GM23338 (cell line): ENCODE measurements around the gene HTR7. TPM values are rescaled to one million over a fixed set of nuclear protein-coding genes. Genes with fewer than 3 reads are reported as not detected.

Experiments used
- ATAC-seq: fragments of 200-7000 bp; cut with Tn5 transposase; 3 replicates; pipeline ENCODE4 v1.9.1; 2020
- DNase-seq: peaks from one replicate; pipeline ENCODE4 v3.0.0-alpha.2; 2015; ENCODE audit warnings: low spot score
- H2AFZ ChIP-seq: fragments of 200-600 bp; sonication (generic); 2 replicates; pipeline ENCODE4 v1.8.0; 2016; ENCODE audit warnings: antibody characterized with exemption, mild to moderate bottlenecking, moderate library complexity
- H3F3A ChIP-seq: fragments of 200-600 bp; sonication (generic); replicated peaks from 2 replicates; pipeline ENCODE4 v1.8.0; 2017; ENCODE audit warnings: antibody characterized with exemption, mixed run types, low read depth
- H3K27ac ChIP-seq: fragments of 200-600 bp; sonication (generic); 2 replicates; pipeline ENCODE4 v1.6.1; 2016; ENCODE audit warnings: low read depth
- H3K27me3 ChIP-seq: fragments of 200-600 bp; sonication (generic); 2 replicates; pipeline ENCODE4 v1.8.0; 2016; ENCODE audit warnings: mild to moderate bottlenecking, mixed run types, moderate library complexity; ENCODE audit not compliant: insufficient read depth
- H3K36me3 ChIP-seq: fragments of 200-600 bp; sonication (generic); 2 replicates; pipeline ENCODE4 v1.8.0; 2016; ENCODE audit warnings: mild to moderate bottlenecking; ENCODE audit not compliant: insufficient read depth
- H3K4me1 ChIP-seq: fragments of 200-600 bp; sonication (generic); 2 replicates; pipeline ENCODE4 v1.8.0; 2016; ENCODE audit warnings: mild to moderate bottlenecking, moderate library complexity; ENCODE audit not compliant: insufficient read depth
- H3K4me2 ChIP-seq: fragments of 200-600 bp; sonication (generic); 2 replicates; pipeline ENCODE4 v1.7.1; 2017; ENCODE audit warnings: mixed run types
- H3K4me3 ChIP-seq: fragments of 200-600 bp; sonication (generic); 2 replicates; pipeline ENCODE4 v1.6.1; 2016; ENCODE audit warnings: mixed run types
- H3K79me2 ChIP-seq: fragments of 200-600 bp; sonication (generic); replicated peaks from 2 replicates; pipeline ENCODE4 v1.8.0; 2017; ENCODE audit warnings: mild to moderate bottlenecking; ENCODE audit not compliant: insufficient read depth
- H3K9me2 ChIP-seq: fragments of 200-600 bp; sonication (generic); 2 replicates; pipeline ENCODE4 v1.8.0; 2017; ENCODE audit not compliant: insufficient read depth
- H4K20me1 ChIP-seq: fragments of 200-600 bp; sonication (generic); replicated peaks from 2 replicates; pipeline ENCODE4 v1.8.0; 2017; ENCODE audit warnings: mild to moderate bottlenecking; ENCODE audit not compliant: insufficient read depth
- H3K27ac Mint-ChIP-seq: 2 replicates; pipeline ENCODE4 v1.8.0; 2020; ENCODE audit warnings: inconsistent platforms, mild to moderate bottlenecking, moderate library complexity, mixed read lengths
- H3K27me3 Mint-ChIP-seq: 3 replicates; pipeline ENCODE4 v1.8.0; 2022; ENCODE audit warnings: low read depth, mild to moderate bottlenecking, moderate library complexity, mixed read lengths, inconsistent platforms; ENCODE audit not compliant: insufficient read depth, poor library complexity
- H3K36me3 Mint-ChIP-seq: 3 replicates; pipeline ENCODE4 v1.8.0; 2021; ENCODE audit warnings: low read depth, mild to moderate bottlenecking, inconsistent platforms, moderate library complexity, mixed read lengths
- H3K4me1 Mint-ChIP-seq: 3 replicates; pipeline ENCODE4 v1.8.0; 2020; ENCODE audit warnings: mild to moderate bottlenecking, inconsistent platforms, mixed read lengths
- H3K4me3 Mint-ChIP-seq: 3 replicates; pipeline ENCODE4 v1.8.0; 2021; ENCODE audit warnings: moderate library complexity, mild to moderate bottlenecking, inconsistent platforms, mixed read lengths
- H3K9me3 Mint-ChIP-seq: 3 replicates; pipeline ENCODE4 v1.8.0; 2020; ENCODE audit warnings: moderate library complexity, mild to moderate bottlenecking, inconsistent platforms, mixed read lengths
- CREB1 ChIP-seq: fragments of 250-450 bp; sonication (Bioruptor Pico); IDR thresholded peaks from 2 replicates; pipeline ENCODE4 v1.5.0; 2020; ENCODE audit warnings: low read depth, mild to moderate bottlenecking, moderate library complexity
- JUNB ChIP-seq: IDR thresholded peaks from one replicate; pipeline ENCODE4 v1.6.1; 2016; ENCODE audit warnings: antibody characterized with exemption; ENCODE audit not compliant: unreplicated experiment
- POLR2AphosphoS5 ChIP-seq: IDR thresholded peaks from 2 replicates; pipeline ENCODE4 v1.6.1; 2016; ENCODE audit warnings: antibody characterized with exemption, low read depth
- ZNF114 ChIP-seq: fragments of 250-450 bp; sonication (Bioruptor Pico); IDR thresholded peaks from 2 replicates; pipeline ENCODE4 v1.5.0; 2020; ENCODE audit warnings: mild to moderate bottlenecking, moderate library complexity
- ZNF331 ChIP-seq: fragments of 250-450 bp; sonication (Bioruptor Pico); IDR thresholded peaks from 2 replicates; pipeline ENCODE4 v1.5.0; 2020; ENCODE audit warnings: low read depth, mild to moderate bottlenecking, moderate library complexity
- polyA plus RNA-seq: library from polyadenylated mRNA; unstranded; fragments of >200 nt; fragmentation: Nextera tagmentation; extraction: Ambion mirVana; gene quantifications from 2 replicates; pipeline ENCODE4 v1.2.1, GENCODE V29; 2016
- total RNA-seq: library from RNA; depleted of rRNA; stranded (reverse); fragments of >200 nt; shearing (Covaris generic); gene quantifications from 2 replicates; pipeline ENCODE4 v1.2.3, GENCODE V29; 2014
- TF ChIP-seq, protein P1 (sequence below): fragments of 250-450 bp; sonication (Bioruptor Pico); IDR thresholded peaks from 2 replicates; pipeline ENCODE4 v1.5.0; 2020; ENCODE audit warnings: mild to moderate bottlenecking, moderate library complexity
- TF ChIP-seq, protein P2 (sequence below): IDR thresholded peaks from 2 replicates; pipeline ENCODE4 v1.6.1; 2016; ENCODE audit warnings: antibody characterized with exemption

Gene HTR7
- total and polyA plus RNA-seq, 2 experiments from 2014 or later = 7.0 to 42.2 TPM

DNA sequence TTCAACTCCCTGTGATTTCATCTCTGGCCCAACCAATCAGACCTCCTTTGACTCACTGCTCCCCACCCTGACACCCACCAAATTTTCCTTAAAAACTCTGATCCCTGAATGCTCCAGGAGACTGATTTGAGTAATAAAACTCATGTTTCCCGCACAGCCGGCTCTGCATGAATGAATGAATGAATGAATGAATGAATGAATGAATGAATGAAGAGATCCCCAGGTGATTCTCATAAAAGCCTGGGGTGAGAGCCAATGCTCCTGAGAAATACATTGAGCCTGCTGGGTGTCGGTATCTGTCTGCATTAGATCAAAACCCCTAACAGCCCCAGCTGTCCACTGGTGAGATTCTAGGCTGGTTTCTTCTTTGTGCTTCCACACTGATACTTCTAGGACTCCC lies 58.7 kb downstream of the HTR7 start:
- Histone ChIP-seq H4K20me1 (no peaks in the 10 kb centered on the region; the same call in 1 of the 2 replicates), H3K79me2 (peaks cover 96% of the 10 kb centered on the region), H3K27me3 (no peaks in the 10 kb centered on the region), H3K4me3 (no peak overlapping the region), H2AFZ (no peak overlapping the region), H3K27ac (no peak overlapping the region), H3K4me1 (peaks cover 37% of the 10 kb centered on the region), H3K4me2 (no peak overlapping the region), H3K36me3 (no peaks in the 10 kb centered on the region), H3F3A (no peaks in the 10 kb centered on the region), H3K9me2 (peaks cover 11% of the 10 kb centered on the region)
- Mint-ChIP-seq H3K9me3 (peaks cover 48% of the 10 kb centered on the region), H3K27me3 (no peaks in the 10 kb centered on the region), H3K4me3 (no peak overlapping the region), H3K4me1 (peaks cover 24% of the 10 kb centered on the region), H3K27ac (peak overlapping the region; percentile 32; the same call in 1 of the 2 replicates), H3K36me3 (peaks cover 81% of the 10 kb centered on the region)
- DNase-seq (no peak), ATAC-seq (no peak)
- TF ChIP-seq JUNB (no peak), POLR2AphosphoS5 (no peak), CREB1 (CRISPR knock-in tag) (no peak), ZNF114 (CRISPR knock-in tag) (no peak)
- TF ChIP-seq, protein P1, sequence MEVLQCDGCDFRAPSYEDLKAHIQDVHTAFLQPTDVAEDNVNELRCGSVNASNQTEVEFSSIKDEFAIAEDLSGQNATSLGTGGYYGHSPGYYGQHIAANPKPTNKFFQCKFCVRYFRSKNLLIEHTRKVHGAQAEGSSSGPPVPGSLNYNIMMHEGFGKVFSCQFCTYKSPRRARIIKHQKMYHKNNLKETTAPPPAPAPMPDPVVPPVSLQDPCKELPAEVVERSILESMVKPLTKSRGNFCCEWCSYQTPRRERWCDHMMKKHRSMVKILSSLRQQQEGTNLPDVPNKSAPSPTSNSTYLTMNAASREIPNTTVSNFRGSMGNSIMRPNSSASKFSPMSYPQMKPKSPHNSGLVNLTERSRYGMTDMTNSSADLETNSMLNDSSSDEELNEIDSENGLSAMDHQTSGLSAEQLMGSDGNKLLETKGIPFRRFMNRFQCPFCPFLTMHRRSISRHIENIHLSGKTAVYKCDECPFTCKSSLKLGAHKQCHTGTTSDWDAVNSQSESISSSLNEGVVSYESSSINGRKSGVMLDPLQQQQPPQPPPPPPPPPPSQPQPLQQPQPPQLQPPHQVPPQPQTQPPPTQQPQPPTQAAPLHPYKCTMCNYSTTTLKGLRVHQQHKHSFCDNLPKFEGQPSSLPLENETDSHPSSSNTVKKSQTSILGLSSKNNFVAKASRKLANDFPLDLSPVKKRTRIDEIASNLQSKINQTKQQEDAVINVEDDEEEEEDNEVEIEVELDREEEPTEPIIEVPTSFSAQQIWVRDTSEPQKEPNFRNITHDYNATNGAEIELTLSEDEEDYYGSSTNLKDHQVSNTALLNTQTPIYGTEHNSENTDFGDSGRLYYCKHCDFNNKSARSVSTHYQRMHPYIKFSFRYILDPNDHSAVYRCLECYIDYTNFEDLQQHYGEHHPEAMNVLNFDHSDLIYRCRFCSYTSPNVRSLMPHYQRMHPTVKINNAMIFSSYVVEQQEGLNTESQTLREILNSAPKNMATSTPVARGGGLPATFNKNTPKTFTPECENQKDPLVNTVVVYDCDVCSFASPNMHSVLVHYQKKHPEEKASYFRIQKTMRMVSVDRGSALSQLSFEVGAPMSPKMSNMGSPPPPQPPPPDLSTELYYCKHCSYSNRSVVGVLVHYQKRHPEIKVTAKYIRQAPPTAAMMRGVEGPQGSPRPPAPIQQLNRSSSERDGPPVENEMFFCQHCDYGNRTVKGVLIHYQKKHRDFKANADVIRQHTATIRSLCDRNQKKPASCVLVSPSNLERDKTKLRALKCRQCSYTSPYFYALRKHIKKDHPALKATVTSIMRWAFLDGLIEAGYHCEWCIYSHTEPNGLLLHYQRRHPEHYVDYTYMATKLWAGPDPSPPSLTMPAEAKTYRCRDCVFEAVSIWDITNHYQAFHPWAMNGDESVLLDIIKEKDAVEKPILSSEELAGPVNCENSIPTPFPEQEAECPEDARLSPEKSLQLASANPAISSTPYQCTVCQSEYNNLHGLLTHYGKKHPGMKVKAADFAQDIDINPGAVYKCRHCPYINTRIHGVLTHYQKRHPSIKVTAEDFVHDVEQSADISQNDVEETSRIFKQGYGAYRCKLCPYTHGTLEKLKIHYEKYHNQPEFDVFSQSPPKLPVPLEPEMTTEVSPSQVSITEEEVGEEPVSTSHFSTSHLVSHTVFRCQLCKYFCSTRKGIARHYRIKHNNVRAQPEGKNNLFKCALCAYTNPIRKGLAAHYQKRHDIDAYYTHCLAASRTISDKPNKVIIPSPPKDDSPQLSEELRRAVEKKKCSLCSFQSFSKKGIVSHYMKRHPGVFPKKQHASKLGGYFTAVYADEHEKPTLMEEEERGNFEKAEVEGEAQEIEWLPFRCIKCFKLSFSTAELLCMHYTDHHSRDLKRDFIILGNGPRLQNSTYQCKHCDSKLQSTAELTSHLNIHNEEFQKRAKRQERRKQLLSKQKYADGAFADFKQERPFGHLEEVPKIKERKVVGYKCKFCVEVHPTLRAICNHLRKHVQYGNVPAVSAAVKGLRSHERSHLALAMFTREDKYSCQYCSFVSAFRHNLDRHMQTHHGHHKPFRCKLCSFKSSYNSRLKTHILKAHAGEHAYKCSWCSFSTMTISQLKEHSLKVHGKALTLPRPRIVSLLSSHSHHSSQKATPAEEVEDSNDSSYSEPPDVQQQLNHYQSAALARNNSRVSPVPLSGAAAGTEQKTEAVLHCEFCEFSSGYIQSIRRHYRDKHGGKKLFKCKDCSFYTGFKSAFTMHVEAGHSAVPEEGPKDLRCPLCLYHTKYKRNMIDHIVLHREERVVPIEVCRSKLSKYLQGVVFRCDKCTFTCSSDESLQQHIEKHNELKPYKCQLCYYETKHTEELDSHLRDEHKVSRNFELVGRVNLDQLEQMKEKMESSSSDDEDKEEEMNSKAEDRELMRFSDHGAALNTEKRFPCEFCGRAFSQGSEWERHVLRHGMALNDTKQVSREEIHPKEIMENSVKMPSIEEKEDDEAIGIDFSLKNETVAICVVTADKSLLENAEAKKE (CRISPR knock-in tag) = no peak

DNA sequence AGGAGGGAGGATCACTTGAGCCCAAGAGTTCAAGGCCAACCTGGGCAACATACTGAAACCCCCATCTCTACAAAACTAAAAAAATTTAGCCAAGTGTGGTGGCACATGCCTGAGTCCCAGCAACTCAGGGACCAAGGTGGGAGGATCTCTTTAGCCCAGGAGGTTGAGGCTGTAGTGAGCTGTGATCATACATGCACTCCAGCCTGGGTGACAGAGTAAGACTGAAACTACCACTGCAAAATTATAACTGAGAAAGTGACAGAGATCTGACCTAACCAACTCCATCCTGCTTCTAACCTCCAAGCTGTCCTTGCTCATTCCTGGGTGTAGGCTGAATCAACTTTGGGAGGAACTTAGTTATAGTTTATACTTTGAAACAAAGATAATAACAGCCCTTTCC lies 59.4 kb downstream of the HTR7 start:
- peaks cover 41% of the 10 kb centered on the region for H3K9me3 Mint-ChIP-seq
- TF ChIP-seq POLR2AphosphoS5 (no peak), ZNF331 (CRISPR knock-in tag) (no peak)
- TF ChIP-seq, protein P2, sequence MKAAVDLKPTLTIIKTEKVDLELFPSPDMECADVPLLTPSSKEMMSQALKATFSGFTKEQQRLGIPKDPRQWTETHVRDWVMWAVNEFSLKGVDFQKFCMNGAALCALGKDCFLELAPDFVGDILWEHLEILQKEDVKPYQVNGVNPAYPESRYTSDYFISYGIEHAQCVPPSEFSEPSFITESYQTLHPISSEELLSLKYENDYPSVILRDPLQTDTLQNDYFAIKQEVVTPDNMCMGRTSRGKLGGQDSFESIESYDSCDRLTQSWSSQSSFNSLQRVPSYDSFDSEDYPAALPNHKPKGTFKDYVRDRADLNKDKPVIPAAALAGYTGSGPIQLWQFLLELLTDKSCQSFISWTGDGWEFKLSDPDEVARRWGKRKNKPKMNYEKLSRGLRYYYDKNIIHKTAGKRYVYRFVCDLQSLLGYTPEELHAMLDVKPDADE = no peak

More for the DNA sequence above, 59.4 kb downstream of the HTR7 start:
- Histone ChIP-seq H3K79me2 (peaks cover 96% of the 10 kb centered on the region), H3K27ac (no peak overlapping the region), H3K36me3 (no peaks in the 10 kb centered on the region), H4K20me1 (no peaks in the 10 kb centered on the region; the same call in 1 of the 2 replicates), H3K4me3 (no peak overlapping the region), H3K4me1 (peaks cover 31% of the 10 kb centered on the region), H2AFZ (no peak overlapping the region), H3K27me3 (no peaks in the 10 kb centered on the region), H3F3A (no peaks in the 10 kb centered on the region), H3K4me2 (no peak overlapping the region), H3K9me2 (peaks cover 7% of the 10 kb centered on the region; the same call in 1 of the 2 replicates)
- DNase-seq (no peak), ATAC-seq (no peak)
- H3K36me3 Mint-ChIP-seq = peaks cover 74% of the 10 kb centered on the region
- H3K27ac Mint-ChIP-seq = no peak overlapping the region
- no peaks in the 10 kb centered on the region for H3K27me3 Mint-ChIP-seq
- H3K4me1 Mint-ChIP-seq = peaks cover 18% of the 10 kb centered on the region
- no peak overlapping the region for H3K4me3 Mint-ChIP-seq
